LNCaP clone FGC (cell line): Measurements from ENCODE around the gene IL9R.

Source experiments
- DNase-seq: peaks from one replicate; pipeline ENCODE4 v3.0.0-alpha.2; 2011; ENCODE audit warnings: low read depth
- H3K4me3 ChIP-seq: 2 replicates; pipeline ENCODE4 v1.5.1; 2011; ENCODE audit warnings: mild to moderate bottlenecking, low read depth, low read length, control low read depth
- TF ChIP-seq, protein P1 (sequence below): IDR thresholded peaks from 2 replicates; pipeline ENCODE4 v1.5.1; 2012; ENCODE audit warnings: mild to moderate bottlenecking; ENCODE audit not compliant: control insufficient read depth, insufficient read depth; ENCODE audit errors: extremely low read depth

Gene IL9R

DNA sequence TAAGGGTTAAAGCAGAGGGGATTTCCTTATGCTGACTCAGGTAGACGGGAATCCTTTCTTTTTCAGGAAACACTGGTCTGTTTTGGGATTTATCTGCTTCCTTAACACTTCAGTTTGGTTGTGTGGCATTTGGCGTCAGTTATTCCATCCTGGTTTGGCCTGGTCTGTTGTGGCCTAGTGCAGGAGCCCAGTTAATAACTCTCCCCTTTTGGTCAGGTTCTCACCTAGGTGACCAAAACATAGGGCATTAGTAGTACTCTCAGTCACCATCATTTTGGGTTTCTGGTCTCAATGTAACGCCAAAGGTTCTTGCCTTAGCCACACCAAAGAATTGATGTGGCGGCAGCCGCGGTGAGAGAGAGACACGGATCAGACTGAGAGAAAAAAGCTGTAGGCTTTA lies 39.7 kb upstream of the IL9R start:
- no peak overlapping the region for H3K4me3 ChIP-seq
- TF ChIP-seq, protein P1, sequence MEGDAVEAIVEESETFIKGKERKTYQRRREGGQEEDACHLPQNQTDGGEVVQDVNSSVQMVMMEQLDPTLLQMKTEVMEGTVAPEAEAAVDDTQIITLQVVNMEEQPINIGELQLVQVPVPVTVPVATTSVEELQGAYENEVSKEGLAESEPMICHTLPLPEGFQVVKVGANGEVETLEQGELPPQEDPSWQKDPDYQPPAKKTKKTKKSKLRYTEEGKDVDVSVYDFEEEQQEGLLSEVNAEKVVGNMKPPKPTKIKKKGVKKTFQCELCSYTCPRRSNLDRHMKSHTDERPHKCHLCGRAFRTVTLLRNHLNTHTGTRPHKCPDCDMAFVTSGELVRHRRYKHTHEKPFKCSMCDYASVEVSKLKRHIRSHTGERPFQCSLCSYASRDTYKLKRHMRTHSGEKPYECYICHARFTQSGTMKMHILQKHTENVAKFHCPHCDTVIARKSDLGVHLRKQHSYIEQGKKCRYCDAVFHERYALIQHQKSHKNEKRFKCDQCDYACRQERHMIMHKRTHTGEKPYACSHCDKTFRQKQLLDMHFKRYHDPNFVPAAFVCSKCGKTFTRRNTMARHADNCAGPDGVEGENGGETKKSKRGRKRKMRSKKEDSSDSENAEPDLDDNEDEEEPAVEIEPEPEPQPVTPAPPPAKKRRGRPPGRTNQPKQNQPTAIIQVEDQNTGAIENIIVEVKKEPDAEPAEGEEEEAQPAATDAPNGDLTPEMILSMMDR, result no peak
- no peak for DNase-seq

DNA sequence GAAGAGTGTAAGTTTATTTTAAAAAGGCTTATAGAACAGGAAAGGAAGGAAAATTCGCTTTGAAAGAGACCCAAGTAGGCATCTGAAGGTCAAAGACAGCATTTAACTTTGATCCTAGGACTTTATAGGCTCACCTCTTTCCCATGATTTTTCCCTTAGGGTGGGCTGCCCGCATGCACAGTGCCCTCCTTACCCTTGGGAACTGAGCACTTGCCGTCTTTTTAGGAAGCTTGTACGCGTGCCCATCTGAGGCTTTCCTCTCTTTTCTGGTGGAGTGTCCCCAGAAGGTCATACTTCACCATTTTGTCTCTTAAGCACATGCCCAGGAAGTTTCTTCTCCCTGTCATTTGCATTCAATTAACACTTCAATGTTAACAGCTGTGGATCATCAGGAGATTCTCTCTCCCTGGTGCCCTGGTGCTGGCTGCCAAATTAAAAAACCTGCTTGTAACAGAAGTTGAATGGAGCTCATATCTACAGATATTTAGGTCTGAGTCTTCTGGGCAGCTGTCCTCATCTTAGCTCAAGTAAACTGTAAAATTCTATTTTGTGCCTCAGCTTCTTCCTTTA lies 38.4 kb upstream of the IL9R start:
- H3K4me3 ChIP-seq, result no peak overlapping the region
- TF ChIP-seq, protein P1, result no peak
- no peak for DNase-seq

DNA sequence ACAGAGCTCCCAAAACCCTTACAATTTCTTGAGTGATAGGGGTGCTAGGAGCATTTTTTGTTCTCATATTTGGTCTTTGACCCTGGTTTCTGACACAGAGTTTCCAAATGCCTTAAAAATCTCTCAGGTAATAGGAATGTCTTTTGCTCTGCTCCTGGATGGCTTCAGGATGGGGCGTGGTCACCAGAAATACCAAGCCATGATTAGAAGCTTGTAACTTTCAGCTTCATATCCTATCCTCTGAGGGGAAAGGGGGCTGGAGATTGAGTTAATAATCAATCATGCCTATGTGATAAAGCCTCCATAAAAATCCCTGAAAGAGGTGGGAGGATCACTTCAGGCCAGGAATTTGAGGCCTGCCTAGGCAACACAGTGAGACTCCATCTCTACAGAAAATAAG lies 34.6 kb upstream of the IL9R start:
- TF ChIP-seq, protein P1, result no peak
- DNase-seq, result no peak
- no peak overlapping the region for H3K4me3 ChIP-seq

DNA sequence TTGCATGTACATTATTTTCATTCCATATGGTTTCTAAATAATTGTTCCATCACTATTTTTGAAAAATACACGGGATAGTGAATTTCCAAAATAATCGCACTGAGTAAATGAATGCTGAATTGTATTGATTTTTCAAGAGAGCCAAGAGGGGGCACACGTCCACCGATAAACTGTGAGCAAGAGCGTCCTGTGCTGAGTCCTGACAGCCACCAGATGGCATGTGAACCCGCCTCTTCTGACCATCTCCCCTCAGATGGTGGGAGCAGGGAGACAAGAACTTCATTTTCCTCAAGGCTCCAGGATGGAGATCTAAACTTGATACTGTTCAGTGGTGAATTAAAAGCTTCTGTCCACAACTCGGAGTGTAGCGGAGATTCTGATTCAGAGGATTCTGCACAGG lies 30.6 kb upstream of the IL9R start:
- H3K4me3 ChIP-seq, result no peak overlapping the region
- no peak for DNase-seq
- TF ChIP-seq, protein P1, result peak; percentile 75

DNA sequence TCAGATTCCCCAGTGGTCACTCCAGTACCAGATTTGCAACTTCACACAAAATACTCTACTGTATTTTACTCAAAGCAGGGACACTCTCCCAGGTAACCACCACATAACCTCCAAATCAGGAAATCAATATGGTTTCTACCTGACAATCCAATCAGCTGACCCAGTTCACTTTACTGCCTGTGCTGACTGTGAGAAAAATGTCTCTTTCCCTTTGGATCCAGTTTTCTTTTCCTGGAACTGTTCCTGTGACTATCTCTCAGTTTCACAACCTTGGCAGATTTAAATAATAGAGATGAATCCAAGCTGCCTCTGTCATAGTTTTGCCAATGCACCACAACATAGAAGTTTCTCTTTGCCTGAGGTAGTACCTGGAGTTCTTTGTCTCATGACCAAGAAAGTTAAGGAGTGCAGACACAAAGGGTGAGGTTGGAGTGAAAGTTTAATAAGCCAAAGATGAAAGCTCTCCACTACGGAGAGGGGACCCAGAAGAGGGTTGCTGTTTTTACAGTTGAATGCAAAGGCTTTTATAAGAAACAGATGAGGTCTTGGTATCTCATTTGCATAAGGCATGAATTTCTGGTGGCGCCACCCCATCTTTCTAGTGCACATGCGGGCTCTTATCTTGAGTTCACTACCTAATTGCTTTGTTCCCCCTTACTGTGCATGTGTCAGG lies 29.7 kb upstream of the IL9R start:
- TF ChIP-seq, protein P1, result no peak
- DNase-seq, result no peak
- H3K4me3 ChIP-seq, result no peak overlapping the region

DNA sequence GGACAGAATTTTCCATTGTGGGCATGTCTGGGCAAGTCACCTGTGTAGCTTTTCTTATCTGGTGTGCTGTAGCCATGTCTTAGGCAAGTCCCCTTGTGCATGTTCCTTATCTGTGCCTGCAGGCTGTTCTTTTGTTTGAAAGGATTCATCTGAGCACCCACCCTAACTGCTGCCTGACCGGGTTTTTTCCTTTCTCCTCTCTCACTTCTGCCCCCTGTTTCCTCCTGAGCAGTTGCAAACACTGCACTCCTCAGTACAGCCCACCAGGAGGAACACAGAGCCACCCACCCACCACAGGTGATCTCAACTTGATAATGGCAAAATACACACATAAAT lies 29.2 kb upstream of the IL9R start:
- TF ChIP-seq, protein P1, result no peak
- DNase-seq, result no peak
- no peak overlapping the region for H3K4me3 ChIP-seq

DNA sequence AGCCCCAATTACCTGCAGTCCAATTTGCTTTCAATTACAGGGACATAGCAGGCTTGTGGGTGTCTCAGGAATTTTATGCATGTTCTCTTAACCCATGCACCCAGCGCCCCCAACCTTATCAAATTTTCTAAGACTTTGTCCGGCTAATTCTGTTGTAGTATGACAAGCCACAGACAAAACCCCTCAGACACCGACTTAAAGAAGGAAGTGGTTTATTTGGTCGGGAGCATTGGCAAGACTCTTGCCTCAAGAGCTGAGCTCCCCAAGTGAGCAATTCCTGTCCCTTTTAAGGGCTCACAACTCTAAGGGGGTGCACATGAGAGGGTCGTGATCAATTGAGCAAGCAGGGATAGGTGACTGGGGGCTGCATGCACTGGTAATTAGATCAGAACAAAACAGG lies 28.7 kb upstream of the IL9R start:
- TF ChIP-seq, protein P1, result no peak
- DNase-seq, result no peak
- no peak overlapping the region for H3K4me3 ChIP-seq
